ENCODE results near the gene FAM8A1. TPM values are rescaled to one million over a fixed set of nuclear protein-coding genes. Genes with fewer than 3 reads are reported as not detected.
"Not testable (repeated sequence)": the region's sequence is repeated elsewhere in the genome, so short reads cannot be mapped to it uniquely, and the experiment has no call there.

Gene FAM8A1
- total RNA-seq, 1 donor from 2014 or later, result 9.8 TPM

GRCh38 chr6:17585766-17586490, 14.2 kb upstream of the FAM8A1 start:
- no peak for DNase-seq (ENCODE audit: low read depth)
- no peaks in the 10 kb centered on the region for H3K36me3 ChIP-seq (ENCODE audit: control insufficient read depth, insufficient read depth, low read length)
- H3K4me3 ChIP-seq (ENCODE audit: low read depth, low read length), result no peak overlapping the region
- TF ChIP-seq CTCF (IDR thresholded peaks at IDR 0.05; ENCODE audit: insufficient read depth, low read length, poor library complexity, severe bottlenecking), result peak; percentile 36
- H3K27me3 ChIP-seq (ENCODE audit: control insufficient read depth, insufficient read depth, low read length), result no peaks in the 10 kb centered on the region

- H3K36me3 ChIP-seq (ENCODE audit: control insufficient read depth, insufficient read depth, low read length); DNase-seq (ENCODE audit: low read depth); H3K27me3 ChIP-seq (ENCODE audit: control insufficient read depth, insufficient read depth, low read length); H3K4me3 ChIP-seq (ENCODE audit: low read depth, low read length): not testable (repeated sequence)
These were observed 13.5 kb upstream of the FAM8A1 start for GRCh38 chr6:17586623-17587022.

GRCh38 chr6:17588011-17588410, 12.1 kb upstream of the FAM8A1 start:
- Histone ChIP-seq H3K27me3 (ENCODE audit: control insufficient read depth, insufficient read depth, low read length) (no peaks in the 10 kb centered on the region), H3K36me3 (ENCODE audit: control insufficient read depth, insufficient read depth, low read length) (no peaks in the 10 kb centered on the region), H3K4me3 (ENCODE audit: low read depth, low read length) (no peak overlapping the region)
- no peak for TF ChIP-seq CTCF (IDR thresholded peaks at IDR 0.05; ENCODE audit: insufficient read depth, low read length, poor library complexity, severe bottlenecking)
- DNase-seq (ENCODE audit: low read depth), result no peak

GRCh38 chr6:17589406-17590096, 10.6 kb upstream of the FAM8A1 start:
- no peaks in the 10 kb centered on the region for H3K36me3 ChIP-seq (ENCODE audit: control insufficient read depth, insufficient read depth, low read length)
- H3K27me3 ChIP-seq (ENCODE audit: control insufficient read depth, insufficient read depth, low read length), result no peaks in the 10 kb centered on the region
- peak; percentile 93 for DNase-seq (ENCODE audit: low read depth)
- no peak overlapping the region for H3K4me3 ChIP-seq (ENCODE audit: low read depth, low read length)
- TF ChIP-seq CTCF (IDR thresholded peaks at IDR 0.05; ENCODE audit: insufficient read depth, low read length, poor library complexity, severe bottlenecking), result peak; percentile 28

GRCh38 chr6:17591287-17591686, 8.8 kb upstream of the FAM8A1 start:
- no peaks in the 10 kb centered on the region for H3K27me3 ChIP-seq (ENCODE audit: control insufficient read depth, insufficient read depth, low read length)
- DNase-seq (ENCODE audit: low read depth), result no peak
- H3K36me3 ChIP-seq (ENCODE audit: control insufficient read depth, insufficient read depth, low read length), result no peaks in the 10 kb centered on the region
- no peak for TF ChIP-seq CTCF (IDR thresholded peaks at IDR 0.05; ENCODE audit: insufficient read depth, low read length, poor library complexity, severe bottlenecking)
- no peak overlapping the region for H3K4me3 ChIP-seq (ENCODE audit: low read depth, low read length)

- no peaks in the 10 kb centered on the region for H3K36me3 ChIP-seq (ENCODE audit: control insufficient read depth, insufficient read depth, low read length)
- no peak for DNase-seq (ENCODE audit: low read depth)
- no peaks in the 10 kb centered on the region for H3K27me3 ChIP-seq (ENCODE audit: control insufficient read depth, insufficient read depth, low read length)
- TF ChIP-seq CTCF (IDR thresholded peaks at IDR 0.05; ENCODE audit: insufficient read depth, low read length, poor library complexity, severe bottlenecking), result no peak
- H3K4me3 ChIP-seq (ENCODE audit: low read depth, low read length), result no peak overlapping the region
These were observed 6.9 kb upstream of the FAM8A1 start for GRCh38 chr6:17593246-17593645.

All from kidney epithelial cell (primary cell).